Ascending aorta (tissue), 2 donors: ENCODE data around the gene CLDN2. TPM values are rescaled to one million over a fixed set of nuclear protein-coding genes. Genes with fewer than 3 reads are reported as not detected.
A peak's percentile ranks its signal among the peaks of the same experiment; 100 is the strongest.

Experiments used
- DNase-seq, 2 donors: peaks; one replicate each; pipeline ENCODE4 v3.0.0-alpha.2; 2019; ENCODE audit warnings: low spot score in 2 of 2
- H3K27ac ChIP-seq, 2 donors: fragments of 200-600 bp; sonication (generic); one replicate each; pipeline ENCODE4 v1.5.1; 2016 to 2017; ENCODE audit warnings: mild to moderate bottlenecking in 1 of 2
- H3K27me3 ChIP-seq: fragments of 200-600 bp; sonication (generic); one replicate; pipeline ENCODE4 v1.5.1; 2017
- H3K36me3 ChIP-seq, 2 donors: fragments of 200-600 bp; sonication (generic); one replicate each; pipeline ENCODE4 v1.5.1; 2016
- H3K4me1 ChIP-seq, 2 donors: fragments of 200-600 bp; sonication (generic); one replicate each; pipeline ENCODE4 v1.5.1; 2016 to 2017; ENCODE audit warnings: mild to moderate bottlenecking in 1 of 2
- H3K4me3 ChIP-seq, 2 donors: fragments of 200-600 bp; sonication (generic); one replicate each; pipeline ENCODE4 v1.5.1; 2016 to 2017; ENCODE audit warnings: mild to moderate bottlenecking in 1 of 2
- H3K9me3 ChIP-seq, 2 donors: fragments of 200-600 bp; sonication (generic); one replicate each; pipeline ENCODE4 v1.5.1; 2016
- CTCF ChIP-seq, 3 experiments: fragments of 200-600 bp in 2 of 3; fragments of 450-650 bp in 1 of 3; sonication (generic) in 2 of 3; IDR thresholded peaks; one replicate each; pipeline ENCODE4 v1.5.1; 2016 to 2019; ENCODE audit warnings: antibody characterized with exemption in 3 of 3, mild to moderate bottlenecking in 1 of 3, moderate library complexity in 1 of 3
- intact Hi-C: fragments of 100-400 bp; cut with DNase I; formaldehyde crosslinking; loops from one replicate; pipeline ENCODE4 v1.15.1; 2023
- total RNA-seq: library from RNA; depleted of rRNA; stranded (reverse); fragments of >200 nt; gene quantifications from one replicate; pipeline ENCODE4 v1.1.0, GENCODE V29; 2016

The CLDN2 gene
- total RNA-seq, 1 donor from 2014 or later = 0.43 TPM

- no peak overlapping the region for H3K4me3 ChIP-seq
- intact Hi-C loops = no loop called here
- no peaks in the 10 kb centered on the region for H3K9me3 ChIP-seq
- no peaks in the 10 kb centered on the region for H3K4me1 ChIP-seq
- no peaks in the 10 kb centered on the region for H3K36me3 ChIP-seq
- no peak for TF ChIP-seq CTCF (IDR thresholded peaks at IDR 0.05)
- no peak overlapping the region for H3K27ac ChIP-seq
- no peaks in the 10 kb centered on the region for H3K27me3 ChIP-seq
- DNase-seq = no peak
These were observed 18.9 kb upstream of the CLDN2 start for GRCh38 chrX:106901341-106901740.

GRCh38 chrX:106901781-106902219, 18.4 kb upstream of the CLDN2 start:
- no peaks in the 10 kb centered on the region for H3K27me3 ChIP-seq
- H3K4me3 ChIP-seq = no peak overlapping the region
- no peaks in the 10 kb centered on the region for H3K9me3 ChIP-seq
- H3K27ac ChIP-seq = no peak overlapping the region
- no peaks in the 10 kb centered on the region for H3K4me1 ChIP-seq
- TF ChIP-seq CTCF (IDR thresholded peaks at IDR 0.05) = no peak
- no peak for DNase-seq
- intact Hi-C loops = no loop called here
- H3K36me3 ChIP-seq = no peaks in the 10 kb centered on the region

DNA sequence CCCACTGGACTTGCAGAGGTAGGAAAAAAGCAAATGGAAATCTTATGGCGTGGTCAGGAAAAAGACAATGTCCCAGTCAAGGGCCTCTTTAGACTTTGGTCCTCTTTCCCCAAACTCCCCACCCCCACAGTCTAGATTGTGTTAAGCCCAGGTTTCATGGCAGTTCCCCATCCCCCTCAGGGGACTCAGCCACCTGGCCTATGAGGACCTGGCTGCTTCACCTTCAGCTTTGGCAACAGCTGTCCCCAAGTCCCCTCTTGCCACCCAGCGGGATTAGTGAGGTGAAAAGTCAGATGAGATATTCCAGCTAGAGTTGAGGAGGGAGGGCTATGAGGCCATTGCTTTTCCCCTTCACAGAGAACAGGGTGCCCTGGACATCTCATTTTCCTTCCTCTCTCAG, 17.5 kb upstream of the CLDN2 start:
- TF ChIP-seq CTCF (IDR thresholded peaks at IDR 0.05) = no peak
- Histone ChIP-seq H3K27me3 (no peaks in the 10 kb centered on the region), H3K4me3 (no peak overlapping the region), H3K4me1 (no peaks in the 10 kb centered on the region), H3K9me3 (no peaks in the 10 kb centered on the region), H3K27ac (no peak overlapping the region), H3K36me3 (no peaks in the 10 kb centered on the region)
- intact Hi-C loops = no loop called here
- no peak for DNase-seq

DNA sequence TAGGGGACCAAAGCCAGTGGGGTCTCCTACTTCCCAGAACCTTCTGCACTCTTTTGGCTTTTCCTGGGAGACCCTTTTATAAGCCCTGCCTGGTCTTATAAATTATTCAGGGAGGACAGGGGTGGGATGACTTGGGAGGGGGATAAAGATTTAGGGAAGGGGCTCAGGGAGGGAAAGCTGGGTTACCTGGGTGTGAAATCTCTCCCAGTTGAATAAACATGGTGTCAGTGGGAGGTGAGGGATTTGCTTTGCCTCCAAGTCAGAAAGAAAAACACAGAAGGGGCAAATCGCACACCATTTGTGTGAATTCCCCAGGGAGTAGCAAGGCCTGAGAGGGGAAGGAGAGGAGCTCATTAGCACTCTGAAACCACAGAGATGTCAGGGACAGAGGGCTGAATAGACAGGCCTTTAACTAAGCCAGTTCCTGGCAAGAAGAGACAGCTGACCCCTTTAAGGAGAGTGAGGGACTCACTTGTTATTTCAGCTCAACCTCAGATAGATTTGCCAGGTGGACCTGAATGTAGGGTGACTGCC, 16.8 kb upstream of the CLDN2 start, which contains the start of gene RIPPLY1:
RIPPLY1 (minus strand) TSS at position 51 of the 534 bp plus-strand sequence. CDS start 54 bp downstream, outside the sequence.
- intact Hi-C loops = no loop called here
- Histone ChIP-seq H3K36me3 (no peaks in the 10 kb centered on the region), H3K27ac (peak within 1 kb of the TSS in 1 of 2 donors; percentile 7), H3K27me3 (no peaks in the 10 kb centered on the region), H3K4me1 (no peaks in the 10 kb centered on the region), H3K9me3 (no peaks in the 10 kb centered on the region), H3K4me3 (no peak within 1 kb of the TSS)
- TF ChIP-seq CTCF (IDR thresholded peaks at IDR 0.05) = no peak
- DNase-seq = no peak

- DNase-seq = no peak
- H3K27ac ChIP-seq = peak overlapping the region in 1 of 2 donors; percentile 7
- intact Hi-C loops = no loop called here
These were observed 16.2 kb upstream of the CLDN2 start for GRCh38 chrX:106903856-106904528.

More at GRCh38 chrX:106903856-106904528, 16.2 kb upstream of the CLDN2 start:
- Histone ChIP-seq H3K4me1 (no peaks in the 10 kb centered on the region), H3K27me3 (no peaks in the 10 kb centered on the region), H3K36me3 (no peaks in the 10 kb centered on the region), H3K4me3 (no peak overlapping the region), H3K9me3 (no peaks in the 10 kb centered on the region)
- no peak for TF ChIP-seq CTCF (IDR thresholded peaks at IDR 0.05)
